Measurements from ENCODE around the gene CMSS1.

- no peak for TF ChIP-seq CTCF (IDR thresholded peaks at IDR 0.05)
- no peak for TF ChIP-seq EZH2 (IDR thresholded peaks at IDR 0.05; ENCODE audit: borderline replicate concordance, insufficient read depth, low read depth, low read length, poor library complexity, severe bottlenecking)
These were observed 303.0 kb downstream of the CMSS1 start for GRCh38 chr3:100120693-100121092.

Measured in B cell (primary cell).